KOPT-K1 (cell line): ENCODE results near the gene BSDC1.

Experiments used
- H3K27ac ChIP-seq: fragments of 200-600 bp; sonication (generic); 2 replicates; pipeline ENCODE4 v1.5.1; 2016; ENCODE audit warnings: antibody characterized with exemption, mild to moderate bottlenecking, low read depth, low read length; ENCODE audit not compliant: poor library complexity, severe bottlenecking
- H3K36me3 ChIP-seq: fragments of 200-600 bp; sonication (generic); 2 replicates; pipeline ENCODE4 v1.5.1; 2017; ENCODE audit warnings: antibody characterized with exemption, mild to moderate bottlenecking, low read length, moderate library complexity; ENCODE audit not compliant: insufficient read depth
- H3K9me3 ChIP-seq: fragments of 200-600 bp; sonication (generic); 2 replicates; pipeline ENCODE4 v1.5.1; 2017; ENCODE audit warnings: antibody characterized with exemption, low read length, mild to moderate bottlenecking; ENCODE audit not compliant: insufficient read depth, poor library complexity, severe bottlenecking

BSDC1 gene

GRCh38 chr1:32338637-32339145 lies 55.5 kb downstream of the BSDC1 start:
- H3K9me3 ChIP-seq, result no peaks in the 10 kb centered on the region
- H3K36me3 ChIP-seq, result peaks cover 12% of the 10 kb centered on the region
- H3K27ac ChIP-seq, result no peak overlapping the region

GRCh38 chr1:32337855-32338636 lies 56.2 kb downstream of the BSDC1 start:
- Histone ChIP-seq H3K9me3 (no peaks in the 10 kb centered on the region), H3K27ac (no peak overlapping the region), H3K36me3 (peaks cover 19% of the 10 kb centered on the region)

- no peak overlapping the region for H3K27ac ChIP-seq
- H3K9me3 ChIP-seq, result no peaks in the 10 kb centered on the region
- peaks cover 28% of the 10 kb centered on the region for H3K36me3 ChIP-seq
These were observed 57.1 kb downstream of the BSDC1 start for GRCh38 chr1:32336963-32337675.

- H3K27ac ChIP-seq, result no peak overlapping the region
- H3K36me3 ChIP-seq, result peaks cover 33% of the 10 kb centered on the region
- no peaks in the 10 kb centered on the region for H3K9me3 ChIP-seq
These were observed 57.7 kb downstream of the BSDC1 start for GRCh38 chr1:32336591-32336932.

- peak within 1 kb of the TSS; percentile 60 for H3K27ac ChIP-seq
- H3K9me3 ChIP-seq, result no peaks in the 10 kb centered on the region
- peaks cover 39% of the 10 kb centered on the region for H3K36me3 ChIP-seq
These were observed 58.3 kb downstream of the BSDC1 start, which contains the start of gene MARCKSL1 for GRCh38 chr1:32335790-32336590. Gene MARCKSL1 (minus strand): TSS chr1:32336233. CDS start chr1:32336033, 200 bp downstream.

- Histone ChIP-seq H3K27ac (peak overlapping the region; percentile 60), H3K9me3 (no peaks in the 10 kb centered on the region), H3K36me3 (peaks cover 44% of the 10 kb centered on the region)
These were observed 58.8 kb downstream of the BSDC1 start for GRCh38 chr1:32335535-32335789.

GRCh38 chr1:32334864-32335534 lies 59.2 kb downstream of the BSDC1 start:
- peak overlapping the region; percentile 60 for H3K27ac ChIP-seq

GRCh38 chr1:32334274-32334861 lies 59.9 kb downstream of the BSDC1 start:
- no peaks in the 10 kb centered on the region for H3K9me3 ChIP-seq
- H3K27ac ChIP-seq, result peak overlapping the region; percentile 60
- H3K36me3 ChIP-seq, result peaks cover 55% of the 10 kb centered on the region

More at GRCh38 chr1:32334864-32335534, 59.2 kb downstream of the BSDC1 start:
- Histone ChIP-seq H3K36me3 (peaks cover 49% of the 10 kb centered on the region), H3K9me3 (no peaks in the 10 kb centered on the region)

GRCh38 chr1:32333251-32333963 lies 60.8 kb downstream of the BSDC1 start:
- H3K9me3 ChIP-seq, result no peaks in the 10 kb centered on the region
- no peak overlapping the region for H3K27ac ChIP-seq
- H3K36me3 ChIP-seq, result peaks cover 65% of the 10 kb centered on the region

- H3K9me3 ChIP-seq, result no peaks in the 10 kb centered on the region
- H3K36me3 ChIP-seq, result peaks cover 74% of the 10 kb centered on the region
- no peak overlapping the region for H3K27ac ChIP-seq
These were observed 61.8 kb downstream of the BSDC1 start for GRCh38 chr1:32332290-32333079.

- H3K36me3 ChIP-seq, result peaks cover 84% of the 10 kb centered on the region
These were observed 62.7 kb downstream of the BSDC1 start for GRCh38 chr1:32331549-32331948.

GRCh38 chr1:32330558-32331151 lies 63.6 kb downstream of the BSDC1 start:
- Histone ChIP-seq H3K9me3 (no peaks in the 10 kb centered on the region), H3K36me3 (peaks cover 92% of the 10 kb centered on the region), H3K27ac (no peak overlapping the region)

More at GRCh38 chr1:32331549-32331948, 62.7 kb downstream of the BSDC1 start:
- H3K9me3 ChIP-seq, result no peaks in the 10 kb centered on the region
- H3K27ac ChIP-seq, result no peak overlapping the region

GRCh38 chr1:32329931-32330466 lies 64.2 kb downstream of the BSDC1 start:
- Histone ChIP-seq H3K27ac (no peak overlapping the region), H3K9me3 (no peaks in the 10 kb centered on the region), H3K36me3 (peaks cover 99% of the 10 kb centered on the region)
